K562 (cell line): ENCODE data around the gene FTH1. TPM values are rescaled to one million over a fixed set of nuclear protein-coding genes. Genes with fewer than 3 reads are reported as not detected.

Experiments
- ADNP ChIP-seq: fragments of 200-800 bp; sonication (Bioruptor generic); IDR thresholded peaks from 2 replicates; pipeline ENCODE4 v1.6.1; 2016; ENCODE audit warnings: missing genetic modification characterization, missing compliant biosample characterization
- BRD9 ChIP-seq: fragments of 450-650 bp; IDR thresholded peaks from 2 replicates; pipeline ENCODE4 v1.6.1; 2018; ENCODE audit warnings: low read depth; ENCODE audit not compliant: partially characterized antibody
- CEBPB ChIP-seq: fragments of 450-650 bp; IDR thresholded peaks from 2 replicates; pipeline ENCODE4 v1.6.1; 2016; ENCODE audit warnings: missing genetic modification characterization, missing compliant biosample characterization
- CHD4 ChIP-seq: fragments of 200-600 bp; sonication (generic); IDR thresholded peaks from 3 replicates; pipeline ENCODE4 v1.6.1; 2012; ENCODE audit warnings: low read depth, mild to moderate bottlenecking, mixed read lengths, low read length, inconsistent platforms; ENCODE audit not compliant: insufficient read depth, insufficient replicate concordance, poor library complexity, severe bottlenecking
- CREBBP ChIP-seq: IDR thresholded peaks from one replicate; pipeline ENCODE4 v1.6.1; 2012; ENCODE audit warnings: low read depth, mild to moderate bottlenecking, control low read depth, inconsistent platforms, low read length
- FOXP1 ChIP-seq: sonication (generic); formaldehyde crosslinking; IDR thresholded peaks from 2 replicates; pipeline ENCODE4 v1.8.0; 2022; ENCODE audit warnings: mild to moderate bottlenecking, missing genetic modification reagents
- HNRNPLL ChIP-seq: fragments of 200-400 bp; formaldehyde crosslinking; IDR thresholded peaks from 2 replicates; pipeline ENCODE4 v1.6.1; 2017; ENCODE audit warnings: low read length, low read depth, mild to moderate bottlenecking; ENCODE audit not compliant: poor library complexity, severe bottlenecking
- MTA1 ChIP-seq: fragments of 450-650 bp; IDR thresholded peaks from 2 replicates; pipeline ENCODE4 v1.6.1; 2017; ENCODE audit warnings: borderline replicate concordance
- NFIC ChIP-seq: fragments of 450-650 bp; IDR thresholded peaks from 2 replicates; pipeline ENCODE4 v1.6.1; 2017; ENCODE audit warnings: mild to moderate bottlenecking, inconsistent platforms
- NFRKB ChIP-seq: fragments of 450-650 bp; IDR thresholded peaks from 2 replicates; pipeline ENCODE4 v1.6.1; 2016; ENCODE audit warnings: low read depth
- POLR2G ChIP-seq: fragments of 200-400 bp; formaldehyde crosslinking; IDR thresholded peaks from 2 replicates; pipeline ENCODE4 v1.6.1; 2017; ENCODE audit warnings: low read depth, mild to moderate bottlenecking, antibody characterized with exemption, low read length, moderate library complexity
- RAD51 ChIP-seq: fragments of 450-650 bp; IDR thresholded peaks from 2 replicates; pipeline ENCODE4 v1.7.1; 2016; ENCODE audit warnings: low read depth, mild to moderate bottlenecking, borderline replicate concordance
- SMARCB1 ChIP-seq: IDR thresholded peaks from 2 replicates; pipeline ENCODE4 v1.6.1; 2011; ENCODE audit warnings: improper control_type of control experiment, low read depth; ENCODE audit not compliant: insufficient read length
- YY1 ChIP-seq, 3 experiments: IDR thresholded peaks; 2 replicates each; pipeline ENCODE4 v1.6.1; 2011; ENCODE audit warnings: low read length in 2 of 3, mild to moderate bottlenecking in 2 of 3, moderate library complexity in 2 of 3, borderline replicate concordance in 1 of 3, control low read depth in 1 of 3, low read depth in 1 of 3; ENCODE audit not compliant: insufficient read depth in 3 of 3, insufficient replicate concordance in 2 of 3, control insufficient read depth in 1 of 3, insufficient read length in 1 of 3; ENCODE audit errors: extremely low read depth in 1 of 3
- ZNF121 ChIP-seq: sonication (generic); formaldehyde crosslinking; conservative IDR thresholded peaks from 2 replicates; pipeline ENCODE4 v1.8.0; 2022; ENCODE audit warnings: missing genetic modification reagents
- ZNF445 ChIP-seq: fragments of 250-450 bp; sonication (Bioruptor Pico); IDR thresholded peaks from 2 replicates; pipeline ENCODE4 v1.4.0; 2020; ENCODE audit warnings: low read depth, mild to moderate bottlenecking, moderate library complexity
- ZNF696 ChIP-seq: fragments of 250-450 bp; sonication (Bioruptor Pico); conservative IDR thresholded peaks from 2 replicates; pipeline ENCODE4 v1.4.0; 2020; ENCODE audit warnings: mild to moderate bottlenecking, moderate library complexity
- ZNF76 ChIP-seq: fragments of 250-450 bp; sonication (Bioruptor Pico); IDR thresholded peaks from 2 replicates; pipeline ENCODE4 v1.4.0; 2020; ENCODE audit warnings: mild to moderate bottlenecking, moderate library complexity, borderline replicate concordance
- polyA plus RNA-seq, 8 experiments: library from polyadenylated mRNA; depleted of rRNA in 4 of 8; stranded (reverse) in 5 of 8; unstranded in 3 of 8; fragments of >200 nt; fragmentation: Nextera tagmentation in 2 of 8; fragmentation: Illumina TruSeq in 1 of 8; extraction: Ambion mirVana in 2 of 8; extraction: Trizol in 1 of 8; gene quantifications; 2 replicates each; pipeline versions ENCODE4 v1.2.1 to v1.2.3, GENCODE V29; 2011 to 2014; ENCODE audit warnings: inconsistent platforms in 1 of 8, missing spikeins in 1 of 8
- total RNA-seq, 7 experiments: library from RNA; depleted of rRNA in 6 of 7; stranded (reverse); fragments of >200 nt in 6 of 7; fragmentation: Illumina TruSeq in 2 of 7; extraction: Trizol in 2 of 7; gene quantifications; 2 replicates each; pipeline versions ENCODE4 v1.2.1 to v1.2.3, GENCODE V29; 2011 to 2021; ENCODE audit warnings: low replicate concordance in 1 of 7
- TF ChIP-seq, protein P1 (sequence below): fragments of 250-450 bp; sonication (Bioruptor Pico); IDR thresholded peaks from 2 replicates; pipeline ENCODE4 v1.5.0; 2021; ENCODE audit warnings: mild to moderate bottlenecking, moderate library complexity
- TF ChIP-seq, protein P2 (sequence below): fragments of 450-650 bp; IDR thresholded peaks from 2 replicates; pipeline ENCODE4 v1.6.1; 2018; ENCODE audit warnings: mild to moderate bottlenecking, low read depth; ENCODE audit not compliant: partially characterized antibody

FTH1 gene
- total and polyA plus RNA-seq, 9 of the 15 experiments (the other 6 are each of a cell fraction or from before 2014, with no cell fraction given) = 370 to 3,146 (median 802) TPM

- TF ChIP-seq, protein P1, sequence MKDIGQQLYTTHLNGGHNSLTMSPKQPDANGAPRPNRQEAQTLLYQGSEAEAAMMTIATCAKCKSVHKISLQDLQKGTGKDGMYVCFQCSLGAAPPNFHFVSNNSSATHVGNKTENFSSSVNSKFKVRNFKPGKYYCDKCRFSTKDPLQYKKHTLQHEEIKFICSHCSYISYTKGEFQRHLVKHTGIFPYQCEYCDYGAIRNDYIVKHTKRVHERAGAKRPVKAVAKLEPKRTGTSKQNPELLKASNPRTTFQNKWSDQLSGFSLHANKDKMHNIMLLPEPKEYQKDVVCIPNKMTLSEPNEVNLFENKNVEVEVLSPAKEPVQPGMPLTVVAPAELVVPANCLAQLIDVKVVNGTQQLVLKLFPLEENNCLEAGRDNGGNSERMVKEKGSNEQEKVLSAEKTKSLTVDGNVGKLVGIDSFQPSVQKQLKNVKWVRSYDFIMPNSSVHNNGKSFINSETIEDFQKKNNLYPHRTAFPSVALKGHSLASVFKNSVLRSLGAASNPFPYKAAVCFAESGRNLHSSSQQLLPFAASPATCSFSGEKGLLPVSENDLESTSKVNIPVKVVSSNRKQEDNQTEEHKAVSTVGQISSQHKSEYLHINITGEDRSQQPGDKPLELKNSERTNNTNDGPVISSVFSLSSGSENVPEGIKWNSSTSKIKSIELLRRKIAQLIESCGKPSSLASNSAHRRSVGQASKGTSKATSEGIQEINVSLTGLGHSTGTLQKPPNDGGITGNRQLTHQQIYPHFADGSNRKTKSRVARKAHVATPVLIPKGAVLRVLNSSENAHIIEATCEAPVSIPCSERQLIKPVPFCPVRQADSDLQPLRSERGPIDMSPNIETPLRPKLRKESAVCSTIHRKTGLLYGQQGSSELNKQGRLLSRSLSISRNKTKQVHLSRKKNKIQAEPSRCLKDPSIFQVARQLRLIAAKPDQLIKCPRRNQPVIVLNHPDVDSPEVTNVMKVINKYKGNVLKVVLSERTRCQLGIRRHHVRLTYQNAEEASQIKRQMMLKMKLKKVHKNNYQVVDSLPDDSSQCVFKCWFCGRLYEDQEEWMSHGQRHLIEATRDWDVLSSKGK (CRISPR knock-in tag) = no peak
- TF ChIP-seq CHD4 (no peak), CREBBP (no peak), ZNF696 (CRISPR knock-in tag) (no peak), ZNF76 (CRISPR knock-in tag) (0 out of 2 replicates have a peak, but pooled peaks have one; percentile 13), ZNF121 (CRISPR knock-in tag) (no peak), POLR2G (no peak), RAD51 (no peak), NFRKB (no peak; the same call in none of the 2 replicates), ADNP (tag) (no peak), SMARCB1 (no peak), MTA1 (no peak), FOXP1 (CRISPR knock-in tag) (peak; percentile 27; the same call in 1 of the 2 replicates), YY1 (IDR thresholded peaks at IDR 0.05; ENCODE audit: borderline replicate concordance in 1 of 3, control insufficient read depth in 1 of 3, extremely low read depth in 1 of 3, insufficient read depth in 3 of 3, insufficient read length in 1 of 3, insufficient replicate concordance in 2 of 3, low read depth in 1 of 3, low read length in 2 of 3) (no peak), BRD9 (no peak), ZNF445 (CRISPR knock-in tag) (no peak), HNRNPLL (no peak), NFIC (no peak), CEBPB (tag) (peak; percentile 95)
- TF ChIP-seq, protein P2, sequence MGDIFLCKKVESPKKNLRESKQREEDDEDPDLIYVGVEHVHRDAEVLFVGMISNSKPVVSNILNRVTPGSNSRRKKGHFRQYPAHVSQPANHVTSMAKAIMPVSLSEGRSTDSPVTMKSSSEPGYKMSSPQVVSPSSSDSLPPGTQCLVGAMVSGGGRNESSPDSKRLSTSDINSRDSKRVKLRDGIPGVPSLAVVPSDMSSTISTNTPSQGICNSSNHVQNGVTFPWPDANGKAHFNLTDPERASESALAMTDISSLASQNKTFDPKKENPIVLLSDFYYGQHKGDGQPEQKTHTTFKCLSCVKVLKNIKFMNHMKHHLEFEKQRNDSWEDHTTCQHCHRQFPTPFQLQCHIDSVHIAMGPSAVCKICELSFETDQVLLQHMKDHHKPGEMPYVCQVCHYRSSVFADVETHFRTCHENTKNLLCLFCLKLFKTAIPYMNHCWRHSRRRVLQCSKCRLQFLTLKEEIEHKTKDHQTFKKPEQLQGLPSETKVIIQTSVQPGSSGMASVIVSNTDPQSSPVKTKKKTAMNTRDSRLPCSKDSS = no peak
Measured at GRCh38 chr11:61972672-61973475, 5.4 kb upstream of the FTH1 start (continued).
